Ramos (cell line): ENCODE measurements around the gene POTEH.
"Not testable (repeated sequence)": the region's sequence is repeated elsewhere in the genome, so short reads cannot be mapped to it uniquely, and the experiment has no call there.

Source experiments
- in situ Hi-C: fragments of 300-500 bp; cut with MboI; formaldehyde crosslinking; loops from one replicate; pipeline ENCODE4 v1.14.3; 2022; ENCODE audit warnings: low sequenced_read_pairs; ENCODE audit not compliant: unreplicated experiment

POTEH gene

DNA sequence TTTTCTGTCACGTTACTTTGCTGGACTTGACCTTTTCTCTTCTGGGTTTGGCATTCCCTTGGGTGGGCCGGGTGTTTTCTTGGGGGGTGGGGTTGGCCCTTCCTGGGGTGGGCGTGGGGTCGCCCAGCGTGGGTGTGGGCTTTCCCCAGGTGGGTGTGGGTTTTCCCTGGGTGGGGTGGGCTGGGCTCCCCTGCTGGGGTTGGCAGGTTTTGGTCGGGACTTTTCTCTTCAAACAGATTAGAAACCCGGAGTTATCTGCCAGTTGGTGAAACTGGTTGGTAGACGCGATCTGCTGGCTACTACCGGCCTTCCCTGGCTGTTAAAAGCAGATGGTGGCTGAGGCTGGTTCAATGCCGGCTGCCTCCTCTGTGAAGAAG lies at the start of gene POTEH:
TSS of gene POTEH (plus strand) at position 278 of the 377 bp plus-strand sequence. CDS start at position 330, 52 bp downstream.
- in situ Hi-C loops: not testable (repeated sequence)

DNA sequence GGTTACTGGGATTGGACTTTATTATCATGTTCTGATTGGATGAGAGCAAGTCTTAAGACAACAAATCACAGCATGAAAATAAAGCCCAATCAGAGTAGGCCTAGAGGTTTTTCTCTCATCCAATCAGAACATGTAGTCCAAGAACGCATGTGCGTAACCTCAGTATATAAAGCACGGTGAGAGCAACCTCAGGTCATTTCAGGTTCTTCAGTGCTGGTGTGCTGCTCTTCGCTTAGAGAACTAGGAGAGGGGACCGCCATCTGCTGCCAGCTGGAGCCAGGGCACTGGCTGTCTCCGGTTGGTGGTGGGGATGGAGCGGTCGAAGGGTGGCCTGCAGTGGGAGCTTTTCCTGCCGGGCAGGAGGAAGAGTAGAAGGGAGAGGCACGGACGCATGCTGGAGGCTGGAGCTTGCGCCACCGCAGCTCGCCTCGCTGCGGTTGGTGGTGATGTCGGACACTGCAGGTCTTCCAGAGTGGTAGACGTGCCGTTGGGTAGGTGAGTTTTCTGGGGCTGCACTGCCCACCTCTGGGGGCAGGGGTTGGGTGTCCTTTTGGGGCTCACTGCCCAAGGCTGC lies 47.5 kb upstream of the POTEH start:
- in situ Hi-C loops: not testable (repeated sequence)

DNA sequence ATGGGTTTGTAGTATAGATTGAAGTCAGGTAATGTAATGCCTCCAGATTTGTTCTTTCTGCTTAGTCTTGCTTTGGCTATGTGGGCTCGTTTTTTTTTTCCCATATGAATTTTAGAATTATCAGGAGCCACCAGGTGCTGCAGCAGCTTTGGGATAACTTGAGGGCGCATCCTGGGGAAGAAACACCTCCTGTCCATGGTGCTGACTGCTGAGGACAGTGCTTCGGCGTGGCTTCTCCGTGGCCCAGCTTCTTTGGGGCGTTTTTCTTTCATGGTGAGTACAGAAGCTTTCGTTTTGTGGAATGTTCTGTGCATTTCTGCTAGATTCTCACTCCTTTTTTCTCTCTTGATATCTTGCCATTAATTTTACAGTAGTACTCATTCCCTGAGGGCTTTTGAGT lies 37.9 kb upstream of the POTEH start:
- in situ Hi-C loops: not testable (repeated sequence)

DNA sequence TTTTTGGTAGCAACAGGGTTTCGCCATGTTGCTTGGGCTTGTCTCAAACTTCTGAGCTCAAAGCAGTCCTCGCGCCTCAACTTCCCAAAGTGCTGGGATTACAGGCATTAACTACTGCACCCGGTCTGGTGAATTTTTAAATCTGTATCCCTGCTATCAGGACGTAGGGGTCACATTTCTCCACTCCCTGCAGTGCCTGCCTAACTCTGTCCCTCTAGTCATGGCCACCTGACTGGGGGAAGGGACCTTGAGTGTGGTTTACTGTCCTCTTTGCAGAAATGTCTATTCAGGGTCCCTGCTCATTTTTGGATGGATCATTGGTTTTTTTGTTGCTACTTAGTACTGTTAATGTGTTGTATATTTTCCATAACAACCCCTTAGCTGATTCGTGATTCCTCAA lies 37.1 kb upstream of the POTEH start:
- in situ Hi-C loops: not testable (repeated sequence)

DNA sequence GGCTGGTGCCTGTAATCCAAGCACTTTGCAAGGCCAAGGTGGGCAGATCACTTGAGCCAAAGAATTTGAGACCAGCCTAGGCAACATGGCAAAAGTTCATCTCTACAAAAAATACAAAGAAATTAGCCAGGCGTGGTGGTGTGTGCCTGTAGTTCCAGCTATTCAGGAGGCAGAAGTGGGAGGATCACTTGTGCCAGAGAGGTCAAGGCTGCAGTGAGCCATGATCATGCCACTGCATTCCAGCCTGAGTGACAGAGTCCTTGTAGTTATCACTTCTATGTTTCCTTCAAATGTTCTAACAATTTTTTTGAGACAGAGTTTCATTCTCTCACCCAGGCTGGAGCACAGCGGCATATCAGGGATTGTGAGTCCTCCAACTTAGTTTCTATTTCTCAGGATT lies 36.6 kb upstream of the POTEH start:
- in situ Hi-C loops: not testable (repeated sequence)

DNA sequence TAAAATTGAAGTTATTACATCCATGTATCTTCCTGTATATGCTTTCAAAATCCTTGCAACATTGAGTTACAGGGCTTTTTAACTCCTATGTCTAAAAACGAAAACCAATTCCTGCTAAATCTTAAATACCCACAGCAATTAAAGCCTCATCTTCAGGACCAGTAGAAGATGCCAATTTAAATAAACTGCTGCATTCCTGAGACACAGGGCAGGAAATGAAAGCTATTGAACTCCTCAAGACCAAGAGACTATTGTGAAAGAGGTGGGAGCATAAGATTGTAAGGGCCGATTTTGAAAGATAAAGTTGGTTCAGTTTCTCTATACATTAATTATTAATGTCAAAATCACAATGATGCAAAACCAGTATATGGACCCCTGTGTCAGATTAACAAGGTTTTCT lies 28.7 kb upstream of the POTEH start:
- in situ Hi-C loops: not testable (repeated sequence)

DNA sequence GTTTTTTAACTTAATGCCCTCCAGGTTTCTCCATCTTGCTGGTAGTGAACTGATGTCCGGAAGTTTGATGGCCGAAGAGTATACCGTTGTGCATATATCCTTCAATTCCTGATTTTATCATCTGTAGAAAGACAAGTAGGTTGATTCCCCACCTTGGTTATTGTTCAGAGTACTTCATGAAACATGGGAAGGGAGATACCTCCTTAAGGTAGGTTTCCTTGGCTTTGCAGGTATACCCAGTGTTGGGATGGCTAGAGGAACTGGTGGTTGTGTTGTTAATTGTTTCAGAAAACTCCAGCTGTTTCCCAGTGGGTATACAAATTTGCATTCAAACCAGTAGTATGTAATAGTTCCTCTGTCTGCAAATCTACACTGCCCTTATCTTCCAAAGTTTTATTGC lies 25.1 kb upstream of the POTEH start:
- in situ Hi-C loops: not testable (repeated sequence)

DNA sequence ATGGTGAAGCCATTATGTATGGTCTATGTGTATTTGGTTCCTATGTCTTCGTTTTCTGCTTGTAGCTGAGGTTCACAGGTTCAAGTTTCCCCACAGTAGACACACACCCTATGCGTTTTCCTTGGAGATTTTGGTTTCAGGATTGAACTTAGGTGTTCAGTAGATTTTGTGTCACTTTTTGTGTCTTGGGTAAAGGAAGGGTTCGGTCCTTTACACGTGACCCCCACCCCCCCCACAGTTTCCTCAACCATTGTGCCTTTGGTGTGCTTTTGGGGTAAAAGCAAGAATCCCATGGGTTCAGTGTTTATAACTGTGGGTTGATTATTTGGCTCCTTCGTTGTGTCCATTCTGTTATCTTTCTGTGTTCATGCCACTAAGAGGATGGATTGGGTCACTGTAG lies 24.3 kb upstream of the POTEH start:
- in situ Hi-C loops: not testable (repeated sequence)

DNA sequence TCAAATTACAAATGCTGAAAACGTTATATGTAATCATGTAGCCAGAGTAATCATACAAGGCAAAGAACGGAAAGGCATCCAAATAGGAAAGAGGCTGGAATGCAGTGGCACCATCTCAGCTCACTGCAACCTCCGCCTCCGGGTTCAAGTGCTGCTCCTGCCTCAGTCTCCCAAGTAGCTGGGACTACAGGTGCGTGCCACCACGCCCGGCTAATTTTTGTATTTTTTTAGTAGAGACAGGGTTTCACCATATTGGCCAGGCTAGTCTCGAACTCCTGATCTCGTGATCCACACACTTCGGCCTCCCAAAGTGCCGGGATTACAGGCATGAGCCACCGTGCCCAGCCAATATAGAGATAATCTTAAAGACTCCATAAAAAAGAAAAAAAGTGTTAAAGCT lies 20.4 kb upstream of the POTEH start:
- in situ Hi-C loops: not testable (repeated sequence)

DNA sequence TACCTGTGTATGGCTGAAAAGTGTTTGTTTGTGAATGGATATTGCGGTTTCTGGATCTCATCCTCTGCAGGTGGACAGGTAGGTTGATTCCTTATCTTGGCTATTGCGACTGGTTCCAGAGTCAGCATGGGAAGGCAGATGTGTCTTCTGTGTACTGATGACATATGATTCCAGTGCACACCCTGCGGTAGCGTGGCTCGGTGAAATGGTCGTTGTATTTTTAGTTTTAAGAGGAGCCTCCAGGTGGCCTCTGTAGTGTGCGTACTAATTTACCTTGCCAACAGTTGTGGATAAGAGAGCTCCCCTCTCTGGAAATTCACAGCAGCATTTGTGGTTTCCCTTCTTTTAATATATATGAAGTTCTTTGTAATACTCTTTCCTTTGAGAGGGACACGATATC lies 10.1 kb upstream of the POTEH start:
- in situ Hi-C loops: not testable (repeated sequence)

DNA sequence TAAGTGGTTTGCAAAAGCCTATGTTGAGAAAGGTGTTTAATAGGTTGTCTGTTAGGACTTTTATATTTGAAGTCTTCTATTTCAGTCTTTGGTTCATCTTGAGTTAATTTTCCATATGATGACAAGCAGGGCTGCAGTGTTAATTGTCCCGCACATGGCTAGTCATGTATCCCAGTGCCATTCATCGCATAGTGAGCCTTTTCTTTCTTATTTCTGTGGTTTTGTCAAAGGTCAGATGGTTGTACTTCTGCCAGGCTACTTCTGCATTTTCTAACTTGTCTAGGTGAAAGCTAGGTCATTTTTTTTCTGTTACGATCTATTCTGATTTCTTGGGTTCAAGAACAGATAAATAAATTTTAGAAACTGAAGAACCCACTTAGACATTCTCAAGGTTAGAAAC lies 5.7 kb upstream of the POTEH start:
- in situ Hi-C loops: not testable (repeated sequence)

DNA sequence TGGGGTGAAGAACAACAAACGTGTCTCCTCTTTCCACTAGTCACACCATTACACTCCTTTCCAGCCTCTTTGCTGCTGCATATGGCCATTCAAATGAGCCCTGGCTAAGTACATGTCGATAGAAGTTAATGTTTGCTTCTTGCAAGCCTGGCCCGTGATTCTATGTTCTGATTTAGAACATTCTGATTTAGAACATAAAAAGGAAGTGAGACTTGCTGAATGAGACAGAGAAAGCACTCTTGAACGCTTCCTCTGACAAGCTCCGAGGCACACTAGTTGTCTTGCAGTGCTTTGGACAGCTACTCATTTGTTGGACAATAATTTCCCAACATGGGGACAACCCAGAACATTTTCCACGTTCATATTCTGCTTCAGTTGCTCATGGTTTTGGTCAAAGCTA lies 5.1 kb upstream of the POTEH start:
- in situ Hi-C loops: not testable (repeated sequence)

DNA sequence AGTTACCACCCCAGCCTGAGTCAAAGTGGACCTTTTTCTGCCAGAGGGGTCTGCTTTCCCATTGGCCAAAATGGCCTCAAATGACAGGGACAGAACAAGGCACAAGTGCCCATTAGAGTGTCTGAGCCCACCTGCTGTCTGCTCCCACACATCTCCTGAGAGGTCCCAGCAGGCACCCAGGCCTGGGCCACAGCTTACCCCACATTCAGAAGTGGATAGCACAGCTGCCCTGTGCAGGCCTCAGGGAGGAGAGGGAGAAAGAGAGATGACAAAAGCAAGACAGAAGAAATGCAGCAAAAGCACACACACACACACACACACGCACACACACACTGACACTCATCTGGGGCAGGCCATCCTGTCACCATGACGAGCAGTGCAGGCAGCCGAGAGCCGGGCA lies 4.2 kb upstream of the POTEH start:
- in situ Hi-C loops: not testable (repeated sequence)

DNA sequence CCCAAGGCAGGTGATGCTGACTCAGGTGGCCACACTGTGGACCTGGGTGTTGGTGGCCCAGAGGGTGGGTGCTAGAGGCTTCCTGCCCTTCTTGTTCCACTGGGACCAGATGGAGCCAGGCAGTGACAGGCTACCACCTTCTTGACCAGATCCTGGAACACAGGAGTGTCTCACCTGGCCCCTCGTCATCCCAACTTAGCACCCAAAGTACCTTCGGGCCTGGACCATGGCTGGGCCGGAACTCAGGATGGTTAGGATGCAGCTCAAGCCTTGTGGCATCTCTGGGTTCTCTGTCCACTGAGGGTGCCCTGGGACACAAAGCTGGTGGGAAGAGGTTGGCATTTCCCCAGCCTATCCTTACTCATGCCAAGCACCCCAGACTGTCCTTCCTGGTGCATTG lies 2.7 kb upstream of the POTEH start:
- in situ Hi-C loops: not testable (repeated sequence)

DNA sequence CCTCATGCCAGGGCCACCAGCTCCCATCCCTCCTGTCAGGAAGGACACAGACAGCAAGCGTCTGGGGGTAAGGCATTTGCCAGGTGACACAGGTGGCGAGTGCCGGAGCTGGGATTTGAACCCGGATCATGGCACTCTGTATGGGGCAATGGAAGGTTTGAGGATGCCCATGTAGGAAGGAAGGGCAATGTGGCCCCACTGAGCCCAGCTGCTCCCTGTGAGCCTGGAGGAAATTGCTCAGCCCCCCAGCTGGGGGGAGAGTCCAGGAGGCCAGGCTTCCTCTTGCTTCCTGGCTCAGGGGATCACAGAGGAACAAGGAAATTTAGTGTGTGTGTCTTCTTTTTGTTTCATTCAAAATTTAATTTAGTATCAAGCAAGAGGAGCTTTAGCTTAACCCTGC lies 2.1 kb upstream of the POTEH start:
- in situ Hi-C loops: not testable (repeated sequence)

DNA sequence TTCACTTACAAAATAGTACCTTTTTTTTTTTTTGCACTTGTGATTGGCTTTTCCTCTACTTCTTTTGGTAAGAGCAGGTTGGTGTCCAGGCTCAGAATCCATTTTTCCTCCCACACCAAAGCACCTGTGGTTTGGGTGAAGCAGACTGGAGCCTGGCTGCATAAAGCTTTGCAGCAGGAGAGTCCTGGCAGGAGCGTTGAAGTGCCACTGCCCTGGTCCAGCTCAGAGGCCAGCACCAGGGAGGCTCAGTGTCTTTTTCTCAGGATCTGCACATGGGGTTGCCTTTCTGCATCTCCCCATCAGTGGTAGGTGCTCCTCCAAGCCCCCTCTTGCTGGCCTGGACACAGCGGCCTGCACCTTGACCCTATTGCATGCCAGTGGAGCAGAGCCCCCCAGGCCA lies 1.7 kb upstream of the POTEH start:
- in situ Hi-C loops: not testable (repeated sequence)

DNA sequence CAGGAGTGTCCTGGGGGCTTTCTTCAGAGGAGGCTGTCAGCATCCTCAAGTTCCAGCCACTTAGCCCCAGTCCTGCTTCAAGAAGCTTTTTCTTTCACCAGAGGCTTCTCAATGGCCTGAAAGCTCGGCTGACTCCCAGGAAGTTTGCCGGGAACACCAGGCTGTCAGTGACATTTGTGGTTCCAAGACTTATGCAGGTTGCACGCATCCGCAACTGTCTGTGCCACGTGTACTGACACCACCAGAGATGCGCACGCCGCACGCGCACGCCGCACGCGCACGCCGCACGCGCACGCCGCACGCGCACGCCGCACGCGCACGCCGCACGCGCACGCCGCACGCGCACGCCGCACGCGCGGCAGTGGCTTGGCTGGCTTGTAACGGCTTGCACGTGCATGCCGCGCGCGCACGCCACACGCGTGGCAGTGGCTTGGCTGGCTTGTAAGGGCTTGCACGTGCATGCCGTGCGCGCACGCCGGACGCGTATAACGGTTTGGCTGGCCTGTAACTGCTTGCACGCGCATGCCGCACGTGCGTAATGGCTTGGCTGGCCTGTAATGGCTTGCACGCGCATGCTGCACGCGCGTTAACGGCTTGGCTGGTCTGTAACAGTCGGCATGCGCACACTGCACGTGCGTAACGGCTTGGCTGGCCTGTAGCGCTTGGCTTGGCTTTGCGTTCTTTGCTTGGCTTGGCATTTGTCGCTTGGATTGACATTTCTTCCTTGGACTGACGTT lies 646 bp upstream of the POTEH start:
- in situ Hi-C loops: not testable (repeated sequence)

DNA sequence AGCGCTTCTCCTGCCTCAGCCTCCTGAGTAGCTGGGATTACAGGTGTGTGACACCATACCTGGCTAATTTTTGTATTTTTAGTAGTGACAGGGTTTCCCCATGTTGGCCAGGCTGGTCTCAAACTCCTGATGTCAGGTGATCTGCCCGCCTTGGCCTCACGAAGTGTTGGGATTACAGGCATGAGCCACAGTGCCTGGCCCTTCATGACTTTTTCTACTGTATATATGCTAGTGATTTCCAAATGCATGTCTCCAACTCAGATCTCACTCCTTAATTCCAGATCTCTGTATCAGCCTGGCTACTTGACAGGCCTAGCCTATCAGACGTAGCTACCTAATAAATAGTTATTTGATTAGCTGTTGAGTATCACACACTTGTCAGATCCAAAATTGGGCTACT lies 23.8 kb downstream of the POTEH start:
- in situ Hi-C loops: not testable (repeated sequence)

DNA sequence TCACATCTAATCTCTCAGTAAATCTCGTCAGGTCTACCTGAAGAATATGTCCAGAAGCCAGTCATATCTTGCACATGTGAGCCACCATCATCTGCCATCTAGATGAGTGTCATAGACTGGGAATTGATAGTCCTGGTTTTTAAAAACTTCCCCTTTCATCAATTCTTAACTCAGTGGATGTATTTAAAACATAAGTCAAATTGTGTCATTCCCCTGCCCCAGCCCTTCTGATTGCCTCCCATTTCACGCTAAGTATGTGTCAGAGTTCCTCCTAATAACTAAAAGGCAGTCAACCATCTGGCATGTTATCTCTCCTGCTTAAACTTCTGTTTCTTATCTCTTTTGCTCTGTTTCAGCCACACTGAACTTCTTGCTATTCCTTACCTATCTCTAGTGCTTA lies 24.3 kb downstream of the POTEH start:
- in situ Hi-C loops: not testable (repeated sequence)

DNA sequence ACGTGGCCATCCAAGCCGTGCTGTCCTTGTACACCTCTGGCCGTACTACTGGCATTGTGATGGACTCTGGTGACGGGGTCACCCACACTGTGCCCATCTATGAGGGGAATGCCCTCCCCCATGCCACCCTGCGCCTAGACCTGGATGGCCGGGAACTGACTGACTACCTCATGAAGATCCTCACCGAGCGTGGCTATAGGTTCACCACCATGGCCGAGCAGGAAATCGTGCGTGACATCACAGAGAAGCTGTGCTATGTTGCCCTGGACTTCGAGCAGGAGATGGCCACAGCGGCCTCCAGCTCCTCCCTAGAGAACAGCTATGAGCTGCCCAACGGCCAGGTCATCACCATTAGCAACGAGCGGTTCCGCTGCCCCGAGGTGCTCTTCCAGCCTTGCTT lies 32.1 kb downstream of the POTEH start:
- in situ Hi-C loops: not testable (repeated sequence)

DNA sequence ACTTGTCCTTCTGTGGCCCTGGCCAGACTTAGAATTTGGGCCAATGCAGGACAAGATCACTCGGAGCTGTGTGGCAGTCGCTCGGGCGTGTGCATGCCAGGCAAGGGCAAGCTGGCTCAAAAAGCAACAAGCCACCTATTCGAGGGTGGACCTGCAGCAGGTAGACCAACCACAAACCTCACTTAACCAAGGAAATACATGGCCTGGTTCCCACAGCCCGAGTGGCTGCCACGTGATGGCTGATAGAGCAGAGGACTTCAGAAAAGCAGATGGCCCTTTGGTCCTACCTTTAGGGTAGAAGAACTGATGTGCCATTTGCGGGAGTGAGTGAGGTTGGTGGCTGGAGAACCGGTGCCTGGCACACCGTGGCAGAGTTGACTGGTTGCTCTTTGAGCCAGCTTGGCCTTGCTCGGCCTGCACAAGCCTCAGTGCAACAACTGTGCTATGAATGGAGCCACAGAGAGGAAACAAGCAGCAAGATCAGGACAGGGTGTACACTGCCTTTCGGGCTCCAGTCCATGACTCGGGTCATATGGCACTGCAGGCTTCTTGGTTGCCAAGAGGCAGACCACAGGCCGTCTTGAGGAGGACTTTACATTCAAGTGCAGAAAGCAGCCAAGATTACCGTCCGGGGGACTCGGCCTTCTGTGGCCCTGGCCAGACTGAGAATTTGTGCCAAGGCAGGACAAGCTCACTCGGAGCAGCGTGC lies 39.5 kb downstream of the POTEH start:
- in situ Hi-C loops: not testable (repeated sequence)

DNA sequence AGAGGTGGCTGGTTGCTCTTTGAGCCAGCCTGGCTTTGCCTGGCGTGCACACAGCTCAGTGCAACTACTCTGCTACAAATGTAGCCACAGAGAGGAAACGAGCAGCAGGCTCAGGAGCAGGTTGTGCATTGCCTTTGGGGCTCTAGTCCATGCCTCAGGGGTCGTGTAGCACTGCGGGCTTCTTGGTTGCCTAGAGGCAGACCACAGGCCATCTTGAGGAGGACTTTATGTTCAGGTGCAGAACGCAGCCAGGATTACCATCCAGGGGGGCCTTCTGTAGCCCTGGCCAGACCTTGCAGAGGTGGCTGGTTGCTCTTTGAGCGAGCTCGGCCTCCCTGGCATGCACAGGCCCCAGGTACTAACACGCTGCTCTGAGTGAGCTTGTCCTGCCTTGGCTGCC lies 41.2 kb downstream of the POTEH start:
- in situ Hi-C loops: not testable (repeated sequence)
